HUES6 (cell line): Measurements from ENCODE around the gene CELF6.
A peak's percentile ranks its signal among the peaks of the same experiment; 100 is the strongest.
"Not testable (repeated sequence)": the region's sequence is repeated elsewhere in the genome, so short reads cannot be mapped to it uniquely, and the experiment has no call there.

Experiments
- H3K27ac ChIP-seq: 2 replicates; pipeline ENCODE4 v1.7.0; 2013; ENCODE audit warnings: low read depth, mild to moderate bottlenecking, low read length, inconsistent platforms
- H3K27me3 ChIP-seq: 2 replicates; pipeline ENCODE4 v1.6.1; 2013; ENCODE audit warnings: low read length; ENCODE audit not compliant: control insufficient read depth, insufficient read depth
- H3K36me3 ChIP-seq: 2 replicates; pipeline ENCODE4 v1.6.1; 2013; ENCODE audit warnings: low read length; ENCODE audit not compliant: control insufficient read depth, insufficient read depth
- H3K4me1 ChIP-seq: 2 replicates; pipeline ENCODE4 v1.6.1; 2013; ENCODE audit warnings: low read length; ENCODE audit not compliant: control insufficient read depth, insufficient read depth
- H3K4me3 ChIP-seq: 2 replicates; pipeline ENCODE4 v1.5.1; 2013; ENCODE audit warnings: low read depth, low read length
- H3K9ac ChIP-seq: one replicate; pipeline ENCODE4 v1.6.1; 2013; ENCODE audit warnings: mild to moderate bottlenecking, low read length
- H3K9me3 ChIP-seq: 2 replicates; pipeline ENCODE4 v1.6.1; 2013; ENCODE audit warnings: low read depth, low read length; ENCODE audit not compliant: control insufficient read depth, insufficient read depth

Gene CELF6

DNA sequence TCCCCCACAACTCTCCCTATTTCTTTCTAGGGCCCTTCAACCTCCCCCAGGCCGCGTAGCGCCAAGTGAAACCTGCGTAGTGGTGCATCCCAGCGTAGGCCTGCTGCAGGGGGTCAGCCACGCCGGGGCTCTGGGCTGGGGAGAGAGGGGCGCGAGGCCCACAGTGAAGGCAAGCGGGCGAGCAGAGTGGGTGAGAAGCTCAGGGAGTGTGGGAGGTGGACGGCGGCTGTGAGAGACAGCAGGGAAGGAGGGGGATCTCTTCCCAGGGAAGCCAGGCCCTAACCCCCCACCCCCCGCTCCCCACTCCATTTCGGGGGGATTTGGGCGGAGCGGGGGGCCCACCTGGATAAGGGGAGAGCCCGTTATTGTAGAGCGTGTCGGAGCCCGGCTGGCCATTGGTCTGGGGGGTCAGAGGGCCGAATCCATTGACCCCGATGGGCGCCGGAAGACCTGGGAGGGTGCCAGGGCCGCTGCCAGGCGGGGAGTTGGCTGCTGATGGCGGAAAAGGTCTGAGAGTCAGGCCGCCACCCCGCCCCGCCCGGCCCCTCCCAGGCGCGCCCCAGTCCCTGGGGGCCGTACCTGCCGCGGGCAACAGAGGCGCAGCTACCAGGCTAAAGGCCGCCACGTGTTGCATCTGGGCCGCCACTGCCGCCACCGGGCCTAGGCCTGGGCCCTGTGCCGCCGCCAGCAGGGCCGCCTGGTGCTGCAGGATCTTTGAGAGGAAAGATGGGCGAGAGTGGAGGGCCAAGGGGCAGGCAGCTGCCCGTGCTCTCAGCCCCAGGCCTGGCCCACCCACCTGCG, 31.0 kb downstream of the CELF6 start:
- Histone ChIP-seq H3K27me3 (peaks cover 26% of the 10 kb centered on the region; the same call in 1 of the 2 replicates), H3K9ac (no peak overlapping the region), H3K9me3 (no peaks in the 10 kb centered on the region), H3K4me3 (no peak overlapping the region), H3K36me3 (no peaks in the 10 kb centered on the region), H3K4me1 (no peaks in the 10 kb centered on the region), H3K27ac (no peak overlapping the region)

DNA sequence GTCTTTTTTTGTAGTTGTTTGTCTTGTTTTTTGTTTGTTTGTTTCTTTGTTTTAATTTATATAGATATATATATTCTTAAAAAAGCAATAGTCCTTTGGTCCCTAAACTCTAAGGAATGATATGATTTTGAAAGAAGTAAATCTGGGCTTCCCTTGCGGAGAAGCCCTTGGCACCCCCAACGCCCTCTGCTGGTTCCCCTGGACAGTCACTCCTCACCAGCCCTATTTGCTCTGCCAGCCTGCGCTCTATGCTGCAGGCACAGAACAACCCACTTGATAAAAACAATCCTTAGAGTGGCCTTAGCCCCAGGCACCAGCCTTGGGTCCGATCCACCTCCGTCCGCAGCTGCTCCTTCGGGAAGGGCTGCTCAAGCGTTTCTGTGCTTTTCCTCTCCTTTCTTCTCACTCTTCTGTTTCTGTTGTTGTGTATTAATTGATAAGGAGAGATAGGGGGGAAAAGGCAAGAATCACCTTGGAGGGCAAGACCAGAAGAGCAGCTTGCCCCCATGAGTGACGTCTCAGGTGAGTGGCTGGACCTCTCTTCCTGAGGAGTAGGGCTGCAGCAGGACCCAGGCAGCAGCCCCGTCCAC, 33.9 kb downstream of the CELF6 start:
- no peak overlapping the region for H3K27ac ChIP-seq
- H3K9ac ChIP-seq: no peak overlapping the region
- H3K36me3 ChIP-seq: no peaks in the 10 kb centered on the region
- no peaks in the 10 kb centered on the region for H3K4me1 ChIP-seq
- H3K27me3 ChIP-seq: peaks cover 4% of the 10 kb centered on the region; the same call in 1 of the 2 replicates
- no peak overlapping the region for H3K4me3 ChIP-seq
- H3K9me3 ChIP-seq: no peaks in the 10 kb centered on the region

DNA sequence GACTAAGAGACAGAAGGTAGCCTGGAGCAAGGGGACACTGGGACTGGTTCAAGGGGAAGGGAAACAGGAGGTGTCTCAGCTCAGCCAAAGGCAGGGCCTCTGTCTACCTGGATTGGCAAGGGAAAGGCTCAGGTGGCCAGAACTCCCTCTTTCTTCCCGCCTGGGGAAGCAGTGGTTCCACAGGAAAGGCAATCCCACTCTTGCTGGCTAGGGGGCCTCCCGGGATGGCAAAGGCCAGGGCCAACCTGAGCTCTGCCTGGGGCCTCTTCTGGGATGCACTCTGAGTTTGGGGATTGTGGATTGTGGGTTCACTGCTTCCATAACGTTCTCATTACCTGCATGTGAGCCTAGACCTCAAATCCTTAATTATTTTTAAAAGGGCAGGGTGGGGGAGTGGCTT, 34.6 kb downstream of the CELF6 start:
- Histone ChIP-seq H3K4me3 (no peak overlapping the region), H3K9me3 (no peaks in the 10 kb centered on the region), H3K27me3 (peaks cover 1% of the 10 kb centered on the region; the same call in 1 of the 2 replicates), H3K4me1 (no peaks in the 10 kb centered on the region), H3K36me3 (no peaks in the 10 kb centered on the region), H3K27ac (no peak overlapping the region), H3K9ac (no peak overlapping the region)

DNA sequence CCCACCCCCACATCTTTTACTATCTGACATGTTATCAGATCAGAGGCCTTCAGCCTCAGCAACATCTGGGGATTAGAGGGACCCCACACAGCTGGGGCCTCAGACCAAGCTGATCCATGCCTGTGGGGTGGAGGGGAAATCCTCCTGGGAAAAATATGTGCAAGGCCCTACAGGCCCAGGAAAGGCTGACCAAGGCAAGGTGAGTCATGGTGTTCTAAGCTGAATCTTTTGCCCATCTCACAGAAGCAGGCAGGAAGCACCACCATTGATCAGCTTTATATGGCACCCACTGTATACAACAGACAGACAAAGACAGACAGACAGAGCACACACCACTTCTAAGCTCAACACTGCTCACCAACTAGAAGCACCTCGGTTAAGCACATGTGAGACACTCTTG, 35.2 kb downstream of the CELF6 start:
- H3K4me3 ChIP-seq: no peak overlapping the region
- peaks cover 7% of the 10 kb centered on the region; the same call in 1 of the 2 replicates for H3K27me3 ChIP-seq
- no peaks in the 10 kb centered on the region for H3K9me3 ChIP-seq
- H3K27ac ChIP-seq: no peak overlapping the region
- no peaks in the 10 kb centered on the region for H3K4me1 ChIP-seq
- no peaks in the 10 kb centered on the region for H3K36me3 ChIP-seq
- H3K9ac ChIP-seq: no peak overlapping the region

DNA sequence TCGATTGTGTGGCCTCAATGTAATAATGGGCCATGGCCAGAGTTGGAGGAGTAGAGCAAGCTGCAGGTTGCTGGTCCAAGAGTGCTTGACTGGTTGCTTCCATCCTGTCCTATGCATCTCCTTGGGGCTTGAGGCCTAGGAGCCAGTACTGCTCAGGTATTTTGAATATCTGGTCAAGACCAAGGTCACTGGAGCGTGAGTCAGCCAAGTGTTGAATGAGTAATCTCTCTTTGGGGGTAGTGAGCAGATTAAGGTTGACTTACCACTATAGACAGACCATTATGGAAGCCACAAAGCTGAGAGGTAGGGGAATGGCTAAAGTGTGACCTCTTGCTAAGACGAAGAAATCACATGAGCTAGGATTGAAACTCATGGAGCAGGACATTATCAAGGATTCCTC, 38.2 kb downstream of the CELF6 start:
- no peak overlapping the region for H3K27ac ChIP-seq
- no peak overlapping the region for H3K9ac ChIP-seq
- H3K9me3 ChIP-seq: no peaks in the 10 kb centered on the region
- no peaks in the 10 kb centered on the region for H3K4me1 ChIP-seq
- no peak overlapping the region for H3K4me3 ChIP-seq
- H3K27me3 ChIP-seq: peaks cover 14% of the 10 kb centered on the region; the same call in 1 of the 2 replicates
- no peaks in the 10 kb centered on the region for H3K36me3 ChIP-seq

DNA sequence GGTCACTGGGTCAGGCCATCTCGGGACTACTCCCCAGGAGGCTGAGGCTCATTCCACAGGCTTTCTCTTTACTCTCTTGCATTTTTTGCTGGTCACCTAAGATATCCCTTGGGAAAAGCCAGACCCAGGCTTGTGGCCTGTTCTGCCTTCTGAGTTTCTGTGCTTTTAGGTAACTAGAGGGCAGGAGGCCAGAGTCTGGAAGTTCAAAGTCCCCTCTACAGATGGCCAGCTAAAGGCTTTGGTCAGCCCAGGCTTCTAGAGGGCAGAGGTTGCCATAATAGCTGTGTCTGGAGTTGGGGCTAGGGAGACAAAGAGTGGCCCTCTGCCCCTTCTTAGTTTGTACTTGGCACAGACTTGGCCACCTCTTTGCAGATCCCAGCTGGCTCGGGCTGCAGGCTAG, 39.2 kb downstream of the CELF6 start:
- H3K9ac ChIP-seq: no peak overlapping the region
- H3K4me1 ChIP-seq: no peaks in the 10 kb centered on the region
- no peaks in the 10 kb centered on the region for H3K36me3 ChIP-seq
- H3K27ac ChIP-seq: no peak overlapping the region
- H3K4me3 ChIP-seq: no peak overlapping the region
- no peaks in the 10 kb centered on the region for H3K9me3 ChIP-seq
- H3K27me3 ChIP-seq: peaks cover 20% of the 10 kb centered on the region; the same call in 1 of the 2 replicates

DNA sequence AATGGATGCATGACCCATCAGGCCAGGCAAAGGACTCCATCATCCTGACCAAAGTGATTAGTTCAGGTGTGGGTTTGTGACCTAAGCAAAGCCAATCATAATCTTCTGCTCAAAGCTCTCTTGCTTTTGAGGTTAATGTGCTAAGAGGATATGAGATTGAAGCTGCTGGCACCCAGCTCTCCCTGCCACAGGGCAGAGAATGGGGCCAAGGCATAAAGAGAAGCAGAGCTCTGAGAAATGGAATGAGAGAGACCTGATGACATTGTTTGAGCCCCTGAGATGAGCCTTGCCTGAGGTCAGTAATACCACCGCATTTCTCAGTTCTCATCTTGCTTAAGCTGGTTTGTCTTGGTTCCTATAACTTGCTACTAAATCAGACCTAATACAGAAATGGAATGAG, 41.2 kb downstream of the CELF6 start:
- no peak overlapping the region for H3K27ac ChIP-seq
- H3K4me3 ChIP-seq: no peak overlapping the region
- H3K36me3 ChIP-seq: no peaks in the 10 kb centered on the region
- no peaks in the 10 kb centered on the region for H3K9me3 ChIP-seq
- no peaks in the 10 kb centered on the region for H3K4me1 ChIP-seq
- H3K9ac ChIP-seq: no peak overlapping the region
- peaks cover 23% of the 10 kb centered on the region; the same call in 1 of the 2 replicates for H3K27me3 ChIP-seq

DNA sequence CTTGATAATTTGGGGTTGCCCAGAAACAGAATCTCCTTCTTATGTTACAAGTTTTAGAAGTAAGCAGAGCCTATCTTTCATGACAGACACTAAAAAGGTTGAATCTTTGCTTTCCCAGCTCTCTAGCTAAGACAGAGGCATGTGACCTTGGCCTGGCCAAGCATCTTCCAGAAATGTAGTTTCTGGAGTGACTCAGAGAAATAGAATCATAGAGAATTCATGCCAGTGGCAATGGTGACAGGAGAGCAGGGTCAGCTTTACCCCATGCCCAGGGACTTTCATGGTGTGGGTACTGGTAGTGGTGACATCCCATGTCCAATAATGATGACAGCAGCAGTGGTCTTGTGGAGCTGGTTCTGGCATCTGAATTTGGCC, 43.6 kb downstream of the CELF6 start:
- peaks cover 11% of the 10 kb centered on the region; the same call in 1 of the 2 replicates for H3K4me1 ChIP-seq
- H3K27me3 ChIP-seq: peaks cover 23% of the 10 kb centered on the region; the same call in 1 of the 2 replicates
- no peaks in the 10 kb centered on the region for H3K9me3 ChIP-seq
- no peak overlapping the region for H3K9ac ChIP-seq
- no peaks in the 10 kb centered on the region for H3K36me3 ChIP-seq
- no peak overlapping the region for H3K4me3 ChIP-seq
- no peak overlapping the region for H3K27ac ChIP-seq

DNA sequence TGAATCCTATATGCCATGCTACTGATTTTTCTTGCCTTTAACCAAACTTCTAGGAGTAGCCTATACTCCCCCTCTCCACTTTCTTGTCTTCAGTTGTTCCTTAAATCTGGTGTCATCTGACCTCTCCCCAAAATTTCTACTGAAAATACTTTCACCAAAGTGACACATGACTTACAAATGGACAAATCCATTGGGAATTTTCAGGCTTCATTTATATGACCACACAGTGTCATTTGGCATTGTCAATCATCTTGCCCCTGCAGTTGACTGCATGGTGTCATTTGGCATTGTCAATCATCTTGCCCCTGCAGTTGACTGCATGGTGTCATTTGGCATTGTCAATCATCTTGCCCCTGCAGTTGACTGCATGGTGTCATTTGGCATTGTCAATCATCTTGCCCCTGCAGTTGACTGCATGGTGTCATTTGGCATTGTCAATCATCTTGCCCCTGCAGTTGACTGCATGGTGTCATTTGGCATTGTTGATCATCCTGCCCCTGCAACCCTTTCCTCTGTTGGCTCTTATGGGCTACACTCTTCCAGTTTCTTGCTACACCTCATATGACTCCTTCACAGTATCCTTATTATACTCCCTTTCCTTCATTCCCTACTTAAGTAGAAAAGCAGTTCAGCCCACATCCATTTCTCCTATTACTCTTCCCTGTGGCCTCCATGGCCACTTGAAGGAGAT, 44.2 kb downstream of the CELF6 start:
- H3K4me3 ChIP-seq, H3K36me3 ChIP-seq, H3K27ac ChIP-seq, H3K9ac ChIP-seq, H3K9me3 ChIP-seq: not testable (repeated sequence)
- Histone ChIP-seq H3K4me1 (peaks cover 13% of the 10 kb centered on the region; the same call in 1 of the 2 replicates), H3K27me3 (peaks cover 23% of the 10 kb centered on the region; the same call in 1 of the 2 replicates)

DNA sequence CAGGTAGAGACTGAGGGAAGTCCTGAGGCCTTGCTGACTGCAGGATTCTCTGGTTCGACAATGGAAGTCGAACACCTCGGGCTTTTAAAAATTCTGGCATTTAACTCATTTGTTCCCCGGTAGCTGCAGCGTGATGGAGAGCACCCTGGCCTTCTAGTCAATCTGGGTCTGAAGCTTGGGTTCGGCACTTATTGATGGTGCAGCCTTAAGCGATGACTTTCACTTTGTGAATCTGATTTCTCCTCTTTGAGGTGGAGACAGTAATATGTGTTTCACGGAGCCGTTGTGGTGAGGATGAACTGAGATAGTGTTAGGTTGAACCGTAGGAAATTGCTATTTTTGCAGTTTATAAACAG, 47.0 kb downstream of the CELF6 start:
- H3K36me3 ChIP-seq: peaks cover 11% of the 10 kb centered on the region
- peaks cover 13% of the 10 kb centered on the region; the same call in 1 of the 2 replicates for H3K4me1 ChIP-seq
- H3K9me3 ChIP-seq: no peaks in the 10 kb centered on the region
- 0 out of 2 replicates have a peak, but pooled peaks cover 10% of the 10 kb centered on the region for H3K27me3 ChIP-seq
- no peak overlapping the region for H3K27ac ChIP-seq
- peak overlapping the region; percentile 49 for H3K9ac ChIP-seq
- peak overlapping the region; percentile 76 for H3K4me3 ChIP-seq
